ENCODE data around the gene C6orf62.
"Not testable (repeated sequence)": the region's sequence is repeated elsewhere in the genome, so short reads cannot be mapped to it uniquely, and the experiment has no call there.

C6orf62 gene

GRCh38 chr6:24719125-24719971 lies at the start of gene C6orf62:
TSS of gene C6orf62 (minus strand) at chr6:24719154. CDS start at chr6:24718668, 486 bp downstream.
- DNase-seq (ENCODE audit: low spot score), result peak; percentile 17

- no peak for DNase-seq (ENCODE audit: low spot score)
Observed at GRCh38 chr6:24768361-24768760, 49.4 kb upstream of the C6orf62 start.

- DNase-seq (ENCODE audit: low spot score), result peak; percentile 38
Observed at GRCh38 chr6:24766680-24767462, 47.9 kb upstream of the C6orf62 start.

GRCh38 chr6:24765968-24766367 lies 47.0 kb upstream of the C6orf62 start:
- not testable (repeated sequence) for DNase-seq (ENCODE audit: low spot score)

- not testable (repeated sequence) for DNase-seq (ENCODE audit: low spot score)
Observed at GRCh38 chr6:24764833-24765828, 46.2 kb upstream of the C6orf62 start.

- no peak for DNase-seq (ENCODE audit: low spot score)
Observed at GRCh38 chr6:24763578-24763977, 44.6 kb upstream of the C6orf62 start.

GRCh38 chr6:24761851-24762250 lies 42.9 kb upstream of the C6orf62 start:
- DNase-seq (ENCODE audit: low spot score), result no peak

GRCh38 chr6:24761193-24761835 lies 42.4 kb upstream of the C6orf62 start:
- no peak for DNase-seq (ENCODE audit: low spot score)

- no peak for DNase-seq (ENCODE audit: low spot score)
Observed at GRCh38 chr6:24760210-24760609, 41.3 kb upstream of the C6orf62 start.

- DNase-seq (ENCODE audit: low spot score), result no peak
Observed at GRCh38 chr6:24759718-24760117, 40.8 kb upstream of the C6orf62 start.

GRCh38 chr6:24757611-24758010 lies 38.7 kb upstream of the C6orf62 start:
- no peak for DNase-seq (ENCODE audit: low spot score)

- DNase-seq (ENCODE audit: low spot score), result no peak
Observed at GRCh38 chr6:24755279-24755678, 36.3 kb upstream of the C6orf62 start.

- not testable (repeated sequence) for DNase-seq (ENCODE audit: low spot score)
Observed at GRCh38 chr6:24754378-24754777, 35.4 kb upstream of the C6orf62 start.

GRCh38 chr6:24753545-24753944 lies 34.6 kb upstream of the C6orf62 start:
- no peak for DNase-seq (ENCODE audit: low spot score)

- DNase-seq (ENCODE audit: low spot score), result no peak
Observed at GRCh38 chr6:24752917-24753492, 34.1 kb upstream of the C6orf62 start.

GRCh38 chr6:24752503-24752902 lies 33.5 kb upstream of the C6orf62 start:
- DNase-seq (ENCODE audit: low spot score), result no peak

- not testable (repeated sequence) for DNase-seq (ENCODE audit: low spot score)
Observed at GRCh38 chr6:24750878-24751277, 31.9 kb upstream of the C6orf62 start.

GRCh38 chr6:24749297-24749696 lies 30.3 kb upstream of the C6orf62 start:
- DNase-seq (ENCODE audit: low spot score), result no peak

GRCh38 chr6:24744911-24745310 lies 26.0 kb upstream of the C6orf62 start:
- DNase-seq (ENCODE audit: low spot score), result no peak

GRCh38 chr6:24743944-24744335 lies 25.0 kb upstream of the C6orf62 start:
- DNase-seq (ENCODE audit: low spot score), result no peak

All from hepatic stellate cell (primary cell).